Stimulated activated memory B cell treated with anti-CD40 and anti-IgM and Interleukin-4, amounts not matched to agents 10 μg/mL and 1 μg/mL and 100 μg/mL, for 72 hours (primary cell): ENCODE measurements around the gene ARCN1.
"Not testable (repeated sequence)": the region's sequence is repeated elsewhere in the genome, so short reads cannot be mapped to it uniquely, and the experiment has no call there.

ENCODE experiments used
- ATAC-seq: fragments of 150-1000 bp; cut with Tn5 transposase; 2 replicates; pipeline ENCODE4 v1.10.0; 2021
- H3K27ac Mint-ChIP-seq: one replicate; pipeline ENCODE4 v1.8.0; 2022; ENCODE audit warnings: mild to moderate bottlenecking, mixed read lengths
- H3K27me3 Mint-ChIP-seq: one replicate; pipeline ENCODE4 v1.8.0; 2022; ENCODE audit warnings: mixed read lengths
- H3K36me3 Mint-ChIP-seq: one replicate; pipeline ENCODE4 v1.8.0; 2022; ENCODE audit warnings: mixed read lengths
- H3K4me1 Mint-ChIP-seq: one replicate; pipeline ENCODE4 v1.8.0; 2022; ENCODE audit warnings: mixed read lengths
- H3K4me3 Mint-ChIP-seq: one replicate; pipeline ENCODE4 v1.8.0; 2022; ENCODE audit warnings: mild to moderate bottlenecking, moderate library complexity, mixed read lengths
- H3K9me3 Mint-ChIP-seq: one replicate; pipeline ENCODE4 v1.8.0; 2022; ENCODE audit warnings: mixed read lengths

ARCN1 gene

GRCh38 chr11:118607401-118608359, 35.5 kb downstream of the ARCN1 start, which contains the start of gene PHLDB1:
TSS of gene PHLDB1 (plus strand) at chr11:118607615. CDS start at chr11:118613837, 6,222 bp downstream.
- peaks cover 14% of the 10 kb centered on the region for H3K27me3 Mint-ChIP-seq
- peak; percentile 11 for ATAC-seq
- peaks cover 5% of the 10 kb centered on the region for H3K36me3 Mint-ChIP-seq
- peaks cover 35% of the 10 kb centered on the region for H3K4me1 Mint-ChIP-seq
- H3K27ac Mint-ChIP-seq = peak within 1 kb of the TSS; percentile 73
- H3K9me3 Mint-ChIP-seq = no peaks in the 10 kb centered on the region
- H3K4me3 Mint-ChIP-seq = peak within 1 kb of the TSS; percentile 77

- Mint-ChIP-seq H3K4me1 (peaks cover 35% of the 10 kb centered on the region), H3K36me3 (no peaks in the 10 kb centered on the region), H3K9me3 (no peaks in the 10 kb centered on the region), H3K27ac (peak overlapping the region; percentile 73), H3K27me3 (peaks cover 16% of the 10 kb centered on the region), H3K4me3 (peak overlapping the region; percentile 71)
- peak; percentile 70 for ATAC-seq
These were observed 36.4 kb downstream of the ARCN1 start for GRCh38 chr11:118608360-118609227.

- H3K4me3 Mint-ChIP-seq = peak overlapping the region; percentile 71
- H3K4me1 Mint-ChIP-seq = peaks cover 35% of the 10 kb centered on the region
- H3K36me3 Mint-ChIP-seq = no peaks in the 10 kb centered on the region
- no peaks in the 10 kb centered on the region for H3K9me3 Mint-ChIP-seq
- peak overlapping the region; percentile 73 for H3K27ac Mint-ChIP-seq
- H3K27me3 Mint-ChIP-seq = peaks cover 26% of the 10 kb centered on the region
- ATAC-seq = no peak
These were observed 37.4 kb downstream of the ARCN1 start for GRCh38 chr11:118609380-118610224.

- Mint-ChIP-seq H3K4me3 (peak overlapping the region; percentile 71), H3K27me3 (peaks cover 33% of the 10 kb centered on the region), H3K4me1 (peaks cover 35% of the 10 kb centered on the region), H3K36me3 (peaks cover 2% of the 10 kb centered on the region), H3K9me3 (no peaks in the 10 kb centered on the region), H3K27ac (peak overlapping the region; percentile 73)
- ATAC-seq = no peak
These were observed 38.1 kb downstream of the ARCN1 start for GRCh38 chr11:118610225-118610772.

- H3K27ac Mint-ChIP-seq = peak overlapping the region; percentile 5
These were observed 38.7 kb downstream of the ARCN1 start for GRCh38 chr11:118610773-118611432.

GRCh38 chr11:118611433-118611795, 39.2 kb downstream of the ARCN1 start:
- Mint-ChIP-seq H3K27ac (peak overlapping the region; percentile 5), H3K4me1 (peaks cover 35% of the 10 kb centered on the region), H3K27me3 (peaks cover 44% of the 10 kb centered on the region), H3K4me3 (peak overlapping the region; percentile 43)
- not testable (repeated sequence) for H3K9me3 Mint-ChIP-seq, ATAC-seq, H3K36me3 Mint-ChIP-seq

More at GRCh38 chr11:118610773-118611432, 38.7 kb downstream of the ARCN1 start:
- peaks cover 35% of the 10 kb centered on the region for H3K4me1 Mint-ChIP-seq
- no peaks in the 10 kb centered on the region for H3K9me3 Mint-ChIP-seq
- H3K4me3 Mint-ChIP-seq = peak overlapping the region; percentile 71
- ATAC-seq = peak; percentile 73
- H3K27me3 Mint-ChIP-seq = peaks cover 39% of the 10 kb centered on the region
- H3K36me3 Mint-ChIP-seq = peaks cover 6% of the 10 kb centered on the region

- peaks cover 44% of the 10 kb centered on the region for H3K27me3 Mint-ChIP-seq
- H3K36me3 Mint-ChIP-seq = peaks cover 12% of the 10 kb centered on the region
- H3K4me3 Mint-ChIP-seq = no peak overlapping the region
- H3K9me3 Mint-ChIP-seq = no peaks in the 10 kb centered on the region
- no peak for ATAC-seq
- peaks cover 29% of the 10 kb centered on the region for H3K4me1 Mint-ChIP-seq
- H3K27ac Mint-ChIP-seq = no peak overlapping the region
These were observed 40.2 kb downstream of the ARCN1 start for GRCh38 chr11:118612378-118612777.

- Mint-ChIP-seq H3K27me3 (peaks cover 51% of the 10 kb centered on the region), H3K27ac (no peak overlapping the region), H3K9me3 (no peaks in the 10 kb centered on the region), H3K4me3 (no peak overlapping the region), H3K4me1 (peaks cover 18% of the 10 kb centered on the region), H3K36me3 (peaks cover 17% of the 10 kb centered on the region)
- no peak for ATAC-seq
These were observed 42.3 kb downstream of the ARCN1 start for GRCh38 chr11:118614511-118614910.

- ATAC-seq = no peak
- H3K4me3 Mint-ChIP-seq = no peak overlapping the region
- H3K9me3 Mint-ChIP-seq = no peaks in the 10 kb centered on the region
- peaks cover 9% of the 10 kb centered on the region for H3K4me1 Mint-ChIP-seq
- H3K27ac Mint-ChIP-seq = no peak overlapping the region
- H3K36me3 Mint-ChIP-seq = peaks cover 17% of the 10 kb centered on the region
- peaks cover 52% of the 10 kb centered on the region for H3K27me3 Mint-ChIP-seq
These were observed 43.2 kb downstream of the ARCN1 start for GRCh38 chr11:118615282-118615975.

- no peak overlapping the region for H3K4me3 Mint-ChIP-seq
- peaks cover 58% of the 10 kb centered on the region for H3K27me3 Mint-ChIP-seq
- peaks cover 12% of the 10 kb centered on the region for H3K4me1 Mint-ChIP-seq
- peaks cover 17% of the 10 kb centered on the region for H3K36me3 Mint-ChIP-seq
- H3K27ac Mint-ChIP-seq = no peak overlapping the region
- H3K9me3 Mint-ChIP-seq = no peaks in the 10 kb centered on the region
- no peak for ATAC-seq
These were observed 43.8 kb downstream of the ARCN1 start for GRCh38 chr11:118615976-118616371.

- H3K36me3 Mint-ChIP-seq = peaks cover 17% of the 10 kb centered on the region
- H3K27ac Mint-ChIP-seq = no peak overlapping the region
- no peak for ATAC-seq
- H3K4me1 Mint-ChIP-seq = peaks cover 9% of the 10 kb centered on the region
- H3K4me3 Mint-ChIP-seq = no peak overlapping the region
- H3K27me3 Mint-ChIP-seq = peaks cover 76% of the 10 kb centered on the region
- H3K9me3 Mint-ChIP-seq = no peaks in the 10 kb centered on the region
These were observed 46.1 kb downstream of the ARCN1 start for GRCh38 chr11:118618115-118618990.

- Mint-ChIP-seq H3K4me3 (no peak overlapping the region), H3K4me1 (peaks cover 9% of the 10 kb centered on the region), H3K36me3 (peaks cover 17% of the 10 kb centered on the region), H3K9me3 (no peaks in the 10 kb centered on the region), H3K27me3 (peaks cover 76% of the 10 kb centered on the region), H3K27ac (no peak overlapping the region)
- no peak for ATAC-seq
These were observed 46.8 kb downstream of the ARCN1 start for GRCh38 chr11:118618991-118619375.
